HCT116 (cell line): ENCODE results near the gene CDC45. TPM values are rescaled to one million over a fixed set of nuclear protein-coding genes. Genes with fewer than 3 reads are reported as not detected.

Source experiments
- ATAC-seq: fragments of 200-7000 bp; cut with Tn5 transposase; 2 replicates; pipeline ENCODE4 v1.9.1; 2020; ENCODE audit warnings: mild to moderate bottlenecking, moderate library complexity
- BruUV-seq: library from RNA; stranded (reverse); fragments of 400-500 nt; replicated peaks from 2 replicates; lab custom pipeline; 2021; lab: Mats Ljungman, UMichigan
- CTCF ChIA-PET: fragments of 300-600 bp; sonication (Branson Sonifier 250); formaldehyde crosslinking; loops from one replicate; lab custom pipeline; 2021; ENCODE audit warnings: antibody characterized with exemption; lab: Charles Lee
- POLR2A ChIA-PET: fragments of 300-600, 350-600 bp; sonication (Branson Sonifier 250); formaldehyde crosslinking; loops from one replicate; lab custom pipeline; 2021; ENCODE audit warnings: antibody characterized with exemption; lab: Charles Lee
- RAD21 ChIA-PET, 2 experiments: fragments of 300-600 bp; sonication (Branson Sonifier 250); formaldehyde crosslinking; loops; one replicate each; lab custom pipeline; 2023; ENCODE audit warnings: low total read pairs in 2 of 2; ENCODE audit not compliant: uncharacterized antibody in 2 of 2, unreplicated experiment in 2 of 2, low non-redundant PET in 1 of 2; lab: Charles Lee
- DNase-seq: peaks from one replicate; pipeline ENCODE4 v3.0.0-alpha.2; 2010; ENCODE audit warnings: low read depth, low spot score
- H2AFZ ChIP-seq: fragments of 200-600 bp; shearing (Covaris generic), sonication (generic); 2 replicates; pipeline ENCODE4 v1.6.1; 2017; ENCODE audit warnings: low read depth, mixed run types, mixed read lengths, antibody characterized with exemption, low read length; ENCODE audit not compliant: poor library complexity, severe bottlenecking
- H3K27ac ChIP-seq: 2 replicates; pipeline ENCODE4 v1.5.1; 2012; ENCODE audit warnings: low read depth, low read length
- H3K27me3 ChIP-seq: fragments of 200-600 bp; sonication (generic); 2 replicates; pipeline ENCODE4 v1.6.1; 2016; ENCODE audit warnings: mixed run types, low read length, mixed read lengths; ENCODE audit not compliant: insufficient read depth
- H3K36me3 ChIP-seq, 2 experiments: fragments of 200-500 bp in 1 of 2; fragments of 200-600 bp in 1 of 2; sonication (Bioruptor generic) in 1 of 2; sonication (generic) in 1 of 2; 2 replicates each; pipeline versions ENCODE4 v1.5.1 to v1.6.1; 2014 to 2016; ENCODE audit warnings: low read length in 2 of 2, inconsistent platforms in 1 of 2, mixed read lengths in 1 of 2, mixed run types in 1 of 2; ENCODE audit not compliant: insufficient read depth in 2 of 2, control insufficient read depth in 1 of 2
- H3K4me1 ChIP-seq, 2 experiments: fragments of 200-600 bp in 1 of 2; sonication (generic) in 1 of 2; 2 replicates each; pipeline versions ENCODE4 v1.5.1 to v1.6.1; 2012 to 2017; ENCODE audit warnings: low read length in 2 of 2, inconsistent platforms in 1 of 2, mild to moderate bottlenecking in 1 of 2, mixed read lengths in 1 of 2, mixed run types in 1 of 2, moderate library complexity in 1 of 2; ENCODE audit not compliant: insufficient read depth in 2 of 2, control insufficient read depth in 1 of 2
- H3K4me2 ChIP-seq: fragments of 200-600 bp; sonication (generic); 2 replicates; pipeline ENCODE4 v1.6.1; 2017; ENCODE audit warnings: mixed run types, low read length, mixed read lengths
- H3K4me3 ChIP-seq, 2 experiments: fragments of 200-600 bp in 1 of 2; sonication (generic) in 1 of 2; replicated peaks in 1 of 2; 2 replicates each; pipeline ENCODE4 v1.5.1; 2011 to 2016; ENCODE audit warnings: low read length in 2 of 2, control low read depth in 1 of 2, low read depth in 1 of 2, mild to moderate bottlenecking in 1 of 2, mixed read lengths in 1 of 2, mixed run types in 1 of 2
- H3K79me2 ChIP-seq: fragments of 200-600 bp; sonication (generic); 2 replicates; pipeline ENCODE4 v1.6.1; 2017; ENCODE audit warnings: mild to moderate bottlenecking, mixed run types, low read length, moderate library complexity, mixed read lengths; ENCODE audit not compliant: insufficient read depth
- H3K9ac ChIP-seq: fragments of 200-600 bp; sonication (generic); 2 replicates; pipeline ENCODE4 v1.6.1; 2016; ENCODE audit warnings: low read length, mixed read lengths
- H3K9me2 ChIP-seq: fragments of 200-600 bp; sonication (generic), shearing (Covaris generic); 2 replicates; pipeline ENCODE4 v1.6.1; 2017; ENCODE audit warnings: mixed run types, mild to moderate bottlenecking, moderate library complexity; ENCODE audit not compliant: insufficient read depth
- H3K9me3 ChIP-seq, 2 experiments: fragments of 200-500 bp in 1 of 2; fragments of 200-600 bp in 1 of 2; sonication (Bioruptor generic) in 1 of 2; sonication (generic) in 1 of 2; 2 replicates each; pipeline ENCODE4 v1.6.1; 2014 to 2017; ENCODE audit warnings: low read length in 2 of 2, mixed read lengths in 2 of 2, inconsistent platforms in 1 of 2, low read depth in 1 of 2, mild to moderate bottlenecking in 1 of 2, mixed run types in 1 of 2, moderate library complexity in 1 of 2; ENCODE audit not compliant: control insufficient read depth in 1 of 2, insufficient read depth in 1 of 2
- H4K20me1 ChIP-seq: fragments of 200-600 bp; sonication (generic), shearing (Covaris generic); 2 replicates; pipeline ENCODE4 v1.6.1; 2017; ENCODE audit warnings: mixed run types, mild to moderate bottlenecking, moderate library complexity; ENCODE audit not compliant: insufficient read depth
- ELF1 ChIP-seq: IDR thresholded peaks from 2 replicates; pipeline ENCODE4 v1.6.1; 2012; ENCODE audit warnings: low read depth, borderline replicate concordance
- EZH2phosphoT487 ChIP-seq: fragments of 200-600 bp; IDR thresholded peaks from 2 replicates; pipeline ENCODE4 v1.6.1; 2018; ENCODE audit warnings: antibody characterized with exemption, borderline replicate concordance
- POLR2A ChIP-seq: IDR thresholded peaks from 2 replicates; pipeline ENCODE4 v1.7.0; 2011; ENCODE audit warnings: borderline replicate concordance; ENCODE audit not compliant: insufficient read depth, insufficient read length; ENCODE audit errors: extremely low read depth
- SIN3A ChIP-seq: IDR thresholded peaks from 2 replicates; pipeline ENCODE4 v1.6.1; 2012; ENCODE audit warnings: low read depth
- ZBTB33 ChIP-seq: IDR thresholded peaks from 2 replicates; pipeline ENCODE4 v1.6.1; 2011; ENCODE audit warnings: mild to moderate bottlenecking, low read length, moderate library complexity; ENCODE audit not compliant: insufficient replicate concordance; ENCODE audit errors: extremely low read depth
- ZFX ChIP-seq: fragments of 450-650 bp; IDR thresholded peaks from 2 replicates; pipeline ENCODE4 v1.6.1; 2017
- ZNF274 ChIP-seq: fragments of 200-500 bp; sonication (Bioruptor generic); IDR thresholded peaks from 2 replicates; pipeline ENCODE4 v1.6.1; 2014; ENCODE audit warnings: mild to moderate bottlenecking, low read depth, low read length, inconsistent platforms
- intact Hi-C: fragments of 100-400 bp; cut with micrococcal nuclease; formaldehyde crosslinking; loops from 2 replicates; pipeline ENCODE4 v1.10.0; 2022
- total RNA-seq: library from RNA; stranded (reverse); gene quantifications from one replicate; pipeline ENCODE4 v1.2.1, GENCODE V29; 2021; ENCODE audit not compliant: unreplicated experiment
- TF ChIP-seq, protein P1 (sequence below): IDR thresholded peaks from 2 replicates; pipeline ENCODE4 v1.6.1; 2012

The CDC45 gene
- total RNA-seq, 1 experiment from 2014 or later, result 43.4 TPM

GRCh38 chr22:19482297-19482696 is 2.6 kb downstream of the CDC45 start:
- CTCF ChIA-PET, result no interaction called here
- Histone ChIP-seq H3K9me3 (no peaks in the 10 kb centered on the region), H2AFZ (no peak overlapping the region), H3K4me3 (no peak overlapping the region), H4K20me1 (peaks cover 5% of the 10 kb centered on the region; the same call in 1 of the 2 replicates), H3K27ac (no peak overlapping the region), H3K4me1 (peaks cover 11 to 20% of the 10 kb centered on the region in 2 experiments; a peak in 3 of 4 replicates)
- RAD21 ChIA-PET, result no interaction called here
- intact Hi-C loops, result no loop called here
- no peak for DNase-seq
- no TSS peak for BruUV-seq
- TF ChIP-seq ZFX (no peak), POLR2A (no peak), ELF1 (no peak), SIN3A (no peak), EZH2phosphoT487 (no peak), ZBTB33 (no peak), ZNF274 (no peak)
- TF ChIP-seq, protein P1, sequence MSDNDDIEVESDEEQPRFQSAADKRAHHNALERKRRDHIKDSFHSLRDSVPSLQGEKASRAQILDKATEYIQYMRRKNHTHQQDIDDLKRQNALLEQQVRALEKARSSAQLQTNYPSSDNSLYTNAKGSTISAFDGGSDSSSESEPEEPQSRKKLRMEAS, result no peak
- TF ChIP-seq, all 23 proteins: peak for 0
- Histone ChIP-seq H3K36me3 (peaks cover 16 to 34% of the 10 kb centered on the region in 2 experiments), H3K9ac (no peak overlapping the region), H3K79me2 (peaks cover 63% of the 10 kb centered on the region), H3K4me2 (no peak overlapping the region), H3K27me3 (no peaks in the 10 kb centered on the region), H3K9me2 (no peaks in the 10 kb centered on the region)
- no peak for ATAC-seq
- POLR2A ChIA-PET, result no interaction called here
